ENCODE results near the gene NR1H3.

The NR1H3 gene

GRCh38 chr11:47244448-47245350 is 13.1 kb upstream of the NR1H3 start:
- FAIRE-seq: no peak

GRCh38 chr11:47245611-47246357 is 12.0 kb upstream of the NR1H3 start:
- no peak for FAIRE-seq

- no peak for FAIRE-seq
These were observed 10.3 kb upstream of the NR1H3 start for GRCh38 chr11:47247502-47247901.

GRCh38 chr11:47248304-47248663 is 9.5 kb upstream of the NR1H3 start:
- no peak for FAIRE-seq

GRCh38 chr11:47248664-47249377 is 9.0 kb upstream of the NR1H3 start, which contains the start of gene ACP2:
Gene ACP2 (minus strand): TSS chr11:47248814. CDS start chr11:47248789, 25 bp downstream.
- FAIRE-seq: no peak

- FAIRE-seq: no peak
These were observed 8.4 kb upstream of the NR1H3 start for GRCh38 chr11:47249378-47249715.

- no peak for FAIRE-seq
These were observed 6.0 kb upstream of the NR1H3 start for GRCh38 chr11:47251751-47252150.

GRCh38 chr11:47253660-47254059 is 4.1 kb upstream of the NR1H3 start:
- no peak for FAIRE-seq

- FAIRE-seq: no peak
These were observed 3.4 kb upstream of the NR1H3 start for GRCh38 chr11:47254386-47254785.

GRCh38 chr11:47256374-47256773 is 1.4 kb upstream of the NR1H3 start:
- FAIRE-seq: no peak

GRCh38 chr11:47257177-47257516 is 649 bp upstream of the NR1H3 start:
- FAIRE-seq: no peak

GRCh38 chr11:47258317-47258902 is 614 bp downstream of the NR1H3 start:
- FAIRE-seq: no peak

- no peak for FAIRE-seq
These were observed 1.6 kb downstream of the NR1H3 start for GRCh38 chr11:47259232-47259977.

- FAIRE-seq: no peak
These were observed 2.6 kb downstream of the NR1H3 start for GRCh38 chr11:47260366-47260765.

- no peak for FAIRE-seq
These were observed 3.5 kb downstream of the NR1H3 start for GRCh38 chr11:47261291-47261800.

GRCh38 chr11:47264119-47264518 is 6.3 kb downstream of the NR1H3 start:
- FAIRE-seq: no peak

GRCh38 chr11:47264521-47264920 is 6.7 kb downstream of the NR1H3 start:
- FAIRE-seq: no peak

- no peak for FAIRE-seq
These were observed 10.1 kb downstream of the NR1H3 start for GRCh38 chr11:47267876-47268275.

GRCh38 chr11:47268448-47269001 is 10.7 kb downstream of the NR1H3 start:
- no peak for FAIRE-seq

GRCh38 chr11:47269002-47269828 is 11.4 kb downstream of the NR1H3 start:
- FAIRE-seq: no peak

- no peak for FAIRE-seq
These were observed 12.1 kb downstream of the NR1H3 start, which contains the start of gene MADD for GRCh38 chr11:47269829-47270305. Gene MADD (plus strand): TSS chr11:47270133.

Measured in islet of Langerhans (tissue), 1 donor.